DND-41 (cell line): ENCODE results near the gene SUSD4.

Experiments
- ATAC-seq: fragments of 200-7000 bp; cut with Tn5 transposase; 3 replicates; pipeline ENCODE4 v1.9.1; 2021; ENCODE audit warnings: low read depth; ENCODE audit not compliant: insufficient read depth
- DNase-seq: peaks from one replicate; pipeline ENCODE4 v3.0.0-alpha.2; 2020
- H2AFZ ChIP-seq: 2 replicates; pipeline ENCODE4 v1.6.0; 2012; ENCODE audit warnings: low read depth, low read length
- H3K27ac ChIP-seq: 2 replicates; pipeline ENCODE4 v1.5.1; 2012; ENCODE audit warnings: low read length, inconsistent platforms
- H3K27me3 ChIP-seq: fragments of 200-600 bp; sonication (generic); 2 replicates; pipeline ENCODE4 v1.6.0; 2012; ENCODE audit warnings: low read length, mild to moderate bottlenecking, inconsistent platforms; ENCODE audit not compliant: insufficient read depth, poor library complexity
- H3K36me3 ChIP-seq: 2 replicates; pipeline ENCODE4 v1.5.1; 2012; ENCODE audit warnings: low read length, inconsistent platforms; ENCODE audit not compliant: insufficient read depth
- H3K4me1 ChIP-seq: 2 replicates; pipeline ENCODE4 v1.5.1; 2012; ENCODE audit warnings: mild to moderate bottlenecking, low read length; ENCODE audit not compliant: insufficient read depth
- H3K4me2 ChIP-seq: 2 replicates; pipeline ENCODE4 v1.6.0; 2012; ENCODE audit warnings: mild to moderate bottlenecking, moderate library complexity, low read length, inconsistent platforms; ENCODE audit not compliant: insufficient read depth
- H3K4me3 ChIP-seq, 2 experiments: fragments of 200-600 bp in 1 of 2; shearing (Covaris generic) in 1 of 2; 2 replicates each; pipeline ENCODE4 v1.5.1; 2012 to 2016; ENCODE audit warnings: inconsistent platforms in 2 of 2, low read length in 2 of 2, mild to moderate bottlenecking in 2 of 2, low read depth in 1 of 2, moderate library complexity in 1 of 2
- H3K79me2 ChIP-seq: 2 replicates; pipeline ENCODE4 v1.6.0; 2012; ENCODE audit warnings: low read length, inconsistent platforms; ENCODE audit not compliant: insufficient read depth
- H3K9ac ChIP-seq: 2 replicates; pipeline ENCODE4 v1.6.0; 2012; ENCODE audit warnings: low read depth, mild to moderate bottlenecking, inconsistent platforms, low read length, moderate library complexity
- H3K9me3 ChIP-seq: 2 replicates; pipeline ENCODE4 v1.5.1; 2012; ENCODE audit warnings: low read length, moderate library complexity, mild to moderate bottlenecking, inconsistent platforms; ENCODE audit not compliant: insufficient read depth, severe bottlenecking
- H4K20me1 ChIP-seq: 2 replicates; pipeline ENCODE4 v1.6.0; 2012; ENCODE audit warnings: low read length; ENCODE audit not compliant: insufficient read depth
- CTCF ChIP-seq: IDR thresholded peaks from 2 replicates; pipeline ENCODE4 v1.5.1; 2012; ENCODE audit warnings: borderline replicate concordance, low read length, moderate library complexity, mild to moderate bottlenecking; ENCODE audit not compliant: poor library complexity, severe bottlenecking; ENCODE audit errors: extremely low read depth
- EZH2 ChIP-seq: IDR thresholded peaks from 3 replicates; pipeline ENCODE4 v1.6.1; 2012; ENCODE audit warnings: borderline replicate concordance, low read depth, mild to moderate bottlenecking, moderate library complexity, low read length, inconsistent platforms; ENCODE audit not compliant: severe bottlenecking

The SUSD4 gene

GRCh38 chr1:223214261-223214807 lies 149.6 kb downstream of the SUSD4 start:
- Histone ChIP-seq H3K9ac (no peak overlapping the region), H3K4me1 (no peaks in the 10 kb centered on the region), H3K4me3 (no peak overlapping the region), H3K9me3 (peaks cover 8% of the 10 kb centered on the region), H3K36me3 (no peaks in the 10 kb centered on the region), H3K27ac (no peak overlapping the region), H2AFZ (no peak overlapping the region), H4K20me1 (no peaks in the 10 kb centered on the region), H3K27me3 (no peaks in the 10 kb centered on the region), H3K79me2 (no peaks in the 10 kb centered on the region), H3K4me2 (no peak overlapping the region)
- no peak for ATAC-seq
- no peak for DNase-seq
- TF ChIP-seq CTCF, result no peak
- no peak for TF ChIP-seq EZH2

GRCh38 chr1:223212441-223212840 lies 151.5 kb downstream of the SUSD4 start:
- H3K9ac ChIP-seq, result no peak overlapping the region
- no peak for TF ChIP-seq CTCF
- no peak for TF ChIP-seq EZH2
- no peak overlapping the region for H3K4me3 ChIP-seq
- no peaks in the 10 kb centered on the region for H3K9me3 ChIP-seq
- H3K27me3 ChIP-seq, result no peaks in the 10 kb centered on the region
- DNase-seq (no peak), ATAC-seq (no peak)
- H3K4me2 ChIP-seq, result no peak overlapping the region
- H2AFZ ChIP-seq, result no peak overlapping the region
- no peaks in the 10 kb centered on the region for H3K36me3 ChIP-seq
- H3K79me2 ChIP-seq, result no peaks in the 10 kb centered on the region
- no peaks in the 10 kb centered on the region for H3K4me1 ChIP-seq
- no peaks in the 10 kb centered on the region for H4K20me1 ChIP-seq
- H3K27ac ChIP-seq, result no peak overlapping the region

- Histone ChIP-seq H3K27ac (no peak overlapping the region), H3K27me3 (no peaks in the 10 kb centered on the region), H3K4me2 (no peak overlapping the region), H3K4me3 (no peak overlapping the region), H4K20me1 (no peaks in the 10 kb centered on the region), H3K9me3 (no peaks in the 10 kb centered on the region), H3K79me2 (no peaks in the 10 kb centered on the region), H2AFZ (no peak overlapping the region), H3K36me3 (no peaks in the 10 kb centered on the region), H3K9ac (no peak overlapping the region), H3K4me1 (no peaks in the 10 kb centered on the region)
- DNase-seq (no peak), ATAC-seq (no peak)
- TF ChIP-seq EZH2 (no peak), CTCF (no peak)
These were observed 152.5 kb downstream of the SUSD4 start for GRCh38 chr1:223211323-223211985.

GRCh38 chr1:223210788-223211120 lies 153.2 kb downstream of the SUSD4 start:
- Histone ChIP-seq H3K27ac (no peak overlapping the region), H2AFZ (no peak overlapping the region), H3K4me1 (no peaks in the 10 kb centered on the region), H4K20me1 (no peaks in the 10 kb centered on the region), H3K36me3 (no peaks in the 10 kb centered on the region), H3K79me2 (no peaks in the 10 kb centered on the region), H3K9me3 (no peaks in the 10 kb centered on the region), H3K4me2 (no peak overlapping the region), H3K4me3 (no peak overlapping the region), H3K27me3 (no peaks in the 10 kb centered on the region), H3K9ac (no peak overlapping the region)
- ATAC-seq (no peak), DNase-seq (no peak)
- TF ChIP-seq EZH2 (no peak), CTCF (no peak)
